ENCODE results near the gene SH3GL1. TPM values are rescaled to one million over a fixed set of nuclear protein-coding genes. Genes with fewer than 3 reads are reported as not detected.

The SH3GL1 gene
- total RNA-seq, 1 donor from 2014 or later, result 115 TPM

GRCh38 chr19:4369109-4369887 is 31.0 kb downstream of the SH3GL1 start:
- H3K4me3 Mint-ChIP-seq (ENCODE audit: unreplicated experiment), result no peak overlapping the region
- peaks cover 2% of the 10 kb centered on the region for H3K36me3 Mint-ChIP-seq (ENCODE audit: unreplicated experiment)
- H3K27ac Mint-ChIP-seq (ENCODE audit: unreplicated experiment), result peak overlapping the region; percentile 62
- DNase-seq (ENCODE audit: extremely low spot score, unreplicated experiment), result no peak
- H3K9me3 Mint-ChIP-seq (ENCODE audit: unreplicated experiment), result no peaks in the 10 kb centered on the region
- H3K4me1 Mint-ChIP-seq (ENCODE audit: unreplicated experiment), result peaks cover 61% of the 10 kb centered on the region
- TF ChIP-seq CTCF (IDR thresholded peaks at IDR 0.05), result no peak
- no peaks in the 10 kb centered on the region for H3K27me3 Mint-ChIP-seq (ENCODE audit: unreplicated experiment)

- H3K9me3 Mint-ChIP-seq (ENCODE audit: unreplicated experiment), result no peaks in the 10 kb centered on the region
- peak overlapping the region; percentile 62 for H3K27ac Mint-ChIP-seq (ENCODE audit: unreplicated experiment)
- peaks cover 52% of the 10 kb centered on the region for H3K4me1 Mint-ChIP-seq (ENCODE audit: unreplicated experiment)
- peaks cover 2% of the 10 kb centered on the region for H3K36me3 Mint-ChIP-seq (ENCODE audit: unreplicated experiment)
- no peak overlapping the region for H3K4me3 Mint-ChIP-seq (ENCODE audit: unreplicated experiment)
- TF ChIP-seq CTCF (IDR thresholded peaks at IDR 0.05), result no peak
- no peak for DNase-seq (ENCODE audit: extremely low spot score, unreplicated experiment)
- H3K27me3 Mint-ChIP-seq (ENCODE audit: unreplicated experiment), result no peaks in the 10 kb centered on the region
Observed at GRCh38 chr19:4368128-4368820, 32.1 kb downstream of the SH3GL1 start.

GRCh38 chr19:4367781-4368127 is 32.6 kb downstream of the SH3GL1 start:
- Mint-ChIP-seq H3K27ac (ENCODE audit: unreplicated experiment) (no peak overlapping the region), H3K27me3 (ENCODE audit: unreplicated experiment) (no peaks in the 10 kb centered on the region), H3K4me3 (ENCODE audit: unreplicated experiment) (no peak overlapping the region), H3K9me3 (ENCODE audit: unreplicated experiment) (no peaks in the 10 kb centered on the region), H3K4me1 (ENCODE audit: unreplicated experiment) (peaks cover 47% of the 10 kb centered on the region), H3K36me3 (ENCODE audit: unreplicated experiment) (peaks cover 2% of the 10 kb centered on the region)
- TF ChIP-seq CTCF (IDR thresholded peaks at IDR 0.05), result no peak
- no peak for DNase-seq (ENCODE audit: extremely low spot score, unreplicated experiment)

- no peak for DNase-seq (ENCODE audit: extremely low spot score, unreplicated experiment)
- Mint-ChIP-seq H3K9me3 (ENCODE audit: unreplicated experiment) (no peaks in the 10 kb centered on the region), H3K4me3 (ENCODE audit: unreplicated experiment) (no peak overlapping the region), H3K36me3 (ENCODE audit: unreplicated experiment) (peaks cover 2% of the 10 kb centered on the region), H3K4me1 (ENCODE audit: unreplicated experiment) (peaks cover 43% of the 10 kb centered on the region), H3K27me3 (ENCODE audit: unreplicated experiment) (no peaks in the 10 kb centered on the region), H3K27ac (ENCODE audit: unreplicated experiment) (no peak overlapping the region)
- TF ChIP-seq CTCF (IDR thresholded peaks at IDR 0.05), result no peak
Observed at GRCh38 chr19:4367336-4367723, 33.0 kb downstream of the SH3GL1 start.

GRCh38 chr19:4366666-4367335 is 33.5 kb downstream of the SH3GL1 start:
- H3K4me3 Mint-ChIP-seq (ENCODE audit: unreplicated experiment), result no peak overlapping the region
- peaks cover 5% of the 10 kb centered on the region for H3K36me3 Mint-ChIP-seq (ENCODE audit: unreplicated experiment)
- no peaks in the 10 kb centered on the region for H3K27me3 Mint-ChIP-seq (ENCODE audit: unreplicated experiment)
- DNase-seq (ENCODE audit: extremely low spot score, unreplicated experiment), result no peak
- no peak for TF ChIP-seq CTCF (IDR thresholded peaks at IDR 0.05)
- peak overlapping the region; percentile 52 for H3K27ac Mint-ChIP-seq (ENCODE audit: unreplicated experiment)
- H3K4me1 Mint-ChIP-seq (ENCODE audit: unreplicated experiment), result peaks cover 40% of the 10 kb centered on the region
- H3K9me3 Mint-ChIP-seq (ENCODE audit: unreplicated experiment), result no peaks in the 10 kb centered on the region
